GM12878 (cell line): ENCODE data around the gene ETHE1. TPM values are rescaled to one million over a fixed set of nuclear protein-coding genes. Genes with fewer than 3 reads are reported as not detected.
A peak's percentile ranks its signal among the peaks of the same experiment; 100 is the strongest.

Experiments used
- BCLAF1 ChIP-seq: fragments of 450-650 bp; IDR thresholded peaks from 2 replicates; pipeline ENCODE4 v1.6.1; 2017; ENCODE audit warnings: antibody characterized with exemption, mild to moderate bottlenecking, moderate library complexity
- ELK1 ChIP-seq: IDR thresholded peaks from 2 replicates; pipeline ENCODE4 v1.6.1; 2012; ENCODE audit warnings: low read depth, low read length, improper control_type of control experiment
- ESRRA ChIP-seq: IDR thresholded peaks from 2 replicates; pipeline ENCODE4 v1.6.1; 2012; ENCODE audit warnings: mild to moderate bottlenecking, low read length, improper control_type of control experiment
- ETV6 ChIP-seq, 2 experiments: fragments of 450-650 bp in 1 of 2; IDR thresholded peaks in 1 of 2; conservative IDR thresholded peaks in 1 of 2; 2 replicates each; pipeline ENCODE4 v1.6.1; 2014; ENCODE audit warnings: antibody characterized with exemption in 1 of 2, borderline replicate concordance in 1 of 2, low read depth in 1 of 2, mild to moderate bottlenecking in 1 of 2, moderate library complexity in 1 of 2
- FOS ChIP-seq: IDR thresholded peaks from 3 replicates; pipeline ENCODE4 v1.6.1; 2011; ENCODE audit warnings: borderline replicate concordance; ENCODE audit not compliant: insufficient read length; ENCODE audit errors: extremely low read depth
- HDGF ChIP-seq: fragments of 450-650 bp; IDR thresholded peaks from 2 replicates; pipeline ENCODE4 v1.6.1; 2016; ENCODE audit warnings: antibody characterized with exemption
- JUNB ChIP-seq: IDR thresholded peaks from 2 replicates; pipeline ENCODE4 v1.6.1; 2016; ENCODE audit warnings: antibody characterized with exemption, mild to moderate bottlenecking
- KLF5 ChIP-seq: fragments of 450-650 bp; IDR thresholded peaks from 2 replicates; pipeline ENCODE4 v1.6.1; 2014; ENCODE audit warnings: mild to moderate bottlenecking; ENCODE audit not compliant: partially characterized antibody
- LARP7 ChIP-seq: fragments of 450-650 bp; IDR thresholded peaks from 2 replicates; pipeline ENCODE4 v1.6.1; 2017; ENCODE audit warnings: mild to moderate bottlenecking
- NFYA ChIP-seq: IDR thresholded peaks from 2 replicates; pipeline ENCODE4 v1.6.1; 2011; ENCODE audit warnings: low read depth, mild to moderate bottlenecking, low read length, improper control_type of control experiment, borderline replicate concordance
- PRDM15 ChIP-seq: fragments of 450-650 bp; formaldehyde crosslinking; IDR thresholded peaks from 2 replicates; pipeline ENCODE4 v1.4.0; 2020; ENCODE audit warnings: mild to moderate bottlenecking, moderate library complexity
- RAD21 ChIP-seq: IDR thresholded peaks from 2 replicates; pipeline ENCODE4 v1.6.1; 2011; ENCODE audit warnings: mild to moderate bottlenecking, low read depth, low read length, moderate library complexity; ENCODE audit not compliant: insufficient read depth
- SIN3A ChIP-seq: IDR thresholded peaks from 2 replicates; pipeline ENCODE4 v1.6.1; 2012; ENCODE audit warnings: low read depth, low read length, improper control_type of control experiment
- SPI1 ChIP-seq: IDR thresholded peaks from 2 replicates; pipeline ENCODE4 v1.6.1; 2011; ENCODE audit warnings: low read depth, mild to moderate bottlenecking, low read length, moderate library complexity, borderline replicate concordance; ENCODE audit not compliant: insufficient read depth
- ZBTB4 ChIP-seq: fragments of 450-650 bp; formaldehyde crosslinking; IDR thresholded peaks from 2 replicates; pipeline ENCODE4 v1.4.0; 2022; ENCODE audit warnings: mild to moderate bottlenecking, moderate library complexity
- polyA plus RNA-seq, 11 experiments: library from polyadenylated mRNA; depleted of rRNA in 4 of 11; unstranded in 6 of 11; stranded (reverse) in 5 of 11; fragments of >200 nt; fragmentation: Nextera tagmentation in 4 of 11; fragmentation: Illumina TruSeq in 1 of 11; extraction: Ambion mirVana in 4 of 11; extraction: Trizol in 1 of 11; gene quantifications; 1 replicate in 1 of 11; 2 replicates in 10 of 11; pipeline versions ENCODE4 v1.2.1 to v1.2.3, GENCODE V29; 2011 to 2016; ENCODE audit warnings: inconsistent platforms in 2 of 11, missing spikeins in 2 of 11, low read depth in 1 of 11
- total RNA-seq, 4 experiments: library from RNA; depleted of rRNA in 3 of 4; stranded (reverse); fragments of >200 nt in 3 of 4; fragmentation: Illumina TruSeq in 1 of 4; extraction: Trizol in 1 of 4; gene quantifications; 2 replicates each; pipeline versions ENCODE4 v1.2.1 to v1.2.3, GENCODE V29; 2013 to 2021

Gene ETHE1
- total and polyA plus RNA-seq, 10 of the 15 experiments (the other 5 are each of a cell fraction or from before 2014, with no cell fraction given) = 22.1 to 155 (median 52.7) TPM

GRCh38 chr19:43575156-43575950 is 48.4 kb upstream of the ETHE1 start, which contains the start of the genes PINLYP and XRCC1 (continued):
- TF ChIP-seq SPI1 = no peak
- TF ChIP-seq ETV6 (conservative IDR thresholded peaks at IDR 0.05 in 1 of 2, IDR thresholded peaks at IDR 0.05 in 1 of 2; ENCODE audit: borderline replicate concordance in 1 of 2, low read depth in 1 of 2) = no peak
- 0 out of 2 replicates have a peak, but pooled peaks have one; percentile 16 for TF ChIP-seq LARP7
- no peak for TF ChIP-seq RAD21
- no peak for TF ChIP-seq ELK1
- TF ChIP-seq PRDM15 (CRISPR knock-in tag) = no peak
- no peak for TF ChIP-seq JUNB
- no peak for TF ChIP-seq HDGF
- TF ChIP-seq FOS = no peak
- peak; percentile 67; the same call in 1 of the 2 replicates for TF ChIP-seq SIN3A
- TF ChIP-seq BCLAF1 = no peak
- peak; percentile 18 for TF ChIP-seq KLF5
- TF ChIP-seq NFYA = no peak
- no peak for TF ChIP-seq ESRRA
- TF ChIP-seq ZBTB4 (CRISPR knock-in tag) = no peak
